ENCODE results near the gene E2F2. TPM values are rescaled to one million over a fixed set of nuclear protein-coding genes. Genes with fewer than 3 reads are reported as not detected.
"Not testable (repeated sequence)": the region's sequence is repeated elsewhere in the genome, so short reads cannot be mapped to it uniquely, and the experiment has no call there.

The E2F2 gene
- total RNA-seq, 6 donors from 2014 or later, result 0.69 to 1.9 (median 1.1) TPM

GRCh38 chr1:23497777-23498439 is 33.1 kb downstream of the E2F2 start:
- no peak for TF ChIP-seq CTCF (IDR thresholded peaks at IDR 0.05)
- no peak for TF ChIP-seq EP300 (IDR thresholded peaks at IDR 0.05)
- TF ChIP-seq POLR2AphosphoS5 (IDR thresholded peaks at IDR 0.05), result no peak
- no peak for TF ChIP-seq POLR2A (IDR thresholded peaks at IDR 0.05)
- 80 to 84% methylated on average over 3 of the region's 3 CpGs for WGBS, 2 donors
- no peaks in the 10 kb centered on the region for H3K36me3 ChIP-seq
- H3K27ac ChIP-seq, result peak overlapping the region in 2 of 4 donors; percentile 24 to 31
- ATAC-seq (ENCODE audit: low FRiP score in 2 of 2) (peak in 1 of 2 donors; percentile 66), DNase-seq (no peak)
- no peaks in the 10 kb centered on the region for H3K9me3 ChIP-seq
- H3K4me1 ChIP-seq, result peaks cover 5 to 7% (median 6%) of the 10 kb centered on the region in 4 donors
- H3K4me3 ChIP-seq, result no peak overlapping the region
- no peaks in the 10 kb centered on the region for H3K27me3 ChIP-seq

GRCh38 chr1:23496490-23497181 is 34.4 kb downstream of the E2F2 start:
- H3K27ac ChIP-seq, result no peak overlapping the region
- TF ChIP-seq CTCF (IDR thresholded peaks at IDR 0.05) (no peak), POLR2AphosphoS5 (IDR thresholded peaks at IDR 0.05) (no peak), POLR2A (IDR thresholded peaks at IDR 0.05) (no peak), EP300 (IDR thresholded peaks at IDR 0.05) (no peak)
- ATAC-seq (ENCODE audit: low FRiP score in 2 of 2), result no peak

GRCh38 chr1:23494836-23495235 is 36.2 kb downstream of the E2F2 start:
- not testable (repeated sequence) for DNase-seq; H3K9me3 ChIP-seq; ATAC-seq (ENCODE audit: low FRiP score in 2 of 2); H3K4me1 ChIP-seq; H3K36me3 ChIP-seq; H3K27me3 ChIP-seq; H3K27ac ChIP-seq; H3K4me3 ChIP-seq
- 93 to 94% methylated on average over 6 of the region's 6 CpGs for WGBS, 2 donors

More at GRCh38 chr1:23496490-23497181, 34.4 kb downstream of the E2F2 start:
- no peak for DNase-seq
- H3K4me1 ChIP-seq, result peaks cover 5 to 7% (median 6%) of the 10 kb centered on the region in 4 donors
- H3K4me3 ChIP-seq, result no peak overlapping the region
- no peaks in the 10 kb centered on the region for H3K27me3 ChIP-seq
- H3K9me3 ChIP-seq, result no peaks in the 10 kb centered on the region
- no peaks in the 10 kb centered on the region for H3K36me3 ChIP-seq
- WGBS, 2 donors, result 72 to 74% methylated on average over 7 of the region's 7 CpGs

- 83 to 93% methylated on average over 6 of the region's 6 CpGs for WGBS, 2 donors
- not testable (repeated sequence) for H3K36me3 ChIP-seq; H3K4me3 ChIP-seq; DNase-seq; ATAC-seq (ENCODE audit: low FRiP score in 2 of 2); H3K27ac ChIP-seq; H3K4me1 ChIP-seq; H3K9me3 ChIP-seq; H3K27me3 ChIP-seq
Observed at GRCh38 chr1:23492776-23493175, 38.3 kb downstream of the E2F2 start.

- DNase-seq (no peak), ATAC-seq (ENCODE audit: low FRiP score in 2 of 2) (no peak)
- Histone ChIP-seq H3K9me3 (no peaks in the 10 kb centered on the region), H3K4me1 (peaks cover under 1 to 2% (median 2%) of the 10 kb centered on the region in 4 donors), H3K4me3 (no peak overlapping the region), H3K27ac (no peak overlapping the region), H3K36me3 (no peaks in the 10 kb centered on the region), H3K27me3 (no peaks in the 10 kb centered on the region)
- WGBS, 2 donors, result 85 to 100% methylated on average over 3 of the region's 3 CpGs
- TF ChIP-seq POLR2AphosphoS5 (IDR thresholded peaks at IDR 0.05), result no peak
Observed at GRCh38 chr1:23492132-23492720, 38.8 kb downstream of the E2F2 start.

GRCh38 chr1:23489842-23490241 is 41.2 kb downstream of the E2F2 start:
- H3K4me1 ChIP-seq, result peaks cover 0 to 4% (median 2%) of the 10 kb centered on the region in 4 donors
- no peaks in the 10 kb centered on the region for H3K27me3 ChIP-seq
- no peaks in the 10 kb centered on the region for H3K36me3 ChIP-seq
- no peak overlapping the region for H3K4me3 ChIP-seq
- no peak for ATAC-seq (ENCODE audit: low FRiP score in 2 of 2)
- H3K9me3 ChIP-seq, result no peaks in the 10 kb centered on the region
- no peak for DNase-seq
- TF ChIP-seq POLR2A (IDR thresholded peaks at IDR 0.05), result no peak
- TF ChIP-seq CTCF (IDR thresholded peaks at IDR 0.05), result no peak
- TF ChIP-seq EP300 (IDR thresholded peaks at IDR 0.05), result no peak
- no peak for TF ChIP-seq POLR2AphosphoS5 (IDR thresholded peaks at IDR 0.05)
- WGBS, 2 donors, result 45 to 50% methylated on average over 5 of the region's 5 CpGs
- no peak overlapping the region for H3K27ac ChIP-seq
